ENCODE data around the gene OR51V1.

OR51V1 gene

GRCh38 chr11:5240458-5240857 is 40.0 kb upstream of the OR51V1 start:
- Histone ChIP-seq H3K36me3 (ENCODE audit: insufficient read depth, low read length) (no peaks in the 10 kb centered on the region), H3K4me1 (ENCODE audit: insufficient read depth, low read length) (no peaks in the 10 kb centered on the region), H3K9me3 (ENCODE audit: insufficient read depth, low read depth, low read length) (no peaks in the 10 kb centered on the region), H3K27ac (ENCODE audit: low read depth, low read length) (no peak overlapping the region), H3K27me3 (ENCODE audit: insufficient read depth, low read length) (no peaks in the 10 kb centered on the region), H3K9ac (ENCODE audit: low read depth, low read length) (no peak overlapping the region), H3K4me3 (ENCODE audit: low read length) (no peak overlapping the region)
- WGBS = 90% methylated on average over 2 of the region's 2 CpGs

GRCh38 chr11:5240056-5240455 is 39.6 kb upstream of the OR51V1 start:
- Histone ChIP-seq H3K9me3 (ENCODE audit: insufficient read depth, low read depth, low read length) (no peaks in the 10 kb centered on the region), H3K27me3 (ENCODE audit: insufficient read depth, low read length) (no peaks in the 10 kb centered on the region), H3K4me3 (ENCODE audit: low read length) (no peak overlapping the region), H3K4me1 (ENCODE audit: insufficient read depth, low read length) (no peaks in the 10 kb centered on the region), H3K27ac (ENCODE audit: low read depth, low read length) (no peak overlapping the region), H3K9ac (ENCODE audit: low read depth, low read length) (no peak overlapping the region), H3K36me3 (ENCODE audit: insufficient read depth, low read length) (no peaks in the 10 kb centered on the region)
- WGBS = 100% methylated on average over 1 of the region's 1 CpG

- H3K36me3 ChIP-seq (ENCODE audit: insufficient read depth, low read length) = no peaks in the 10 kb centered on the region
- no peaks in the 10 kb centered on the region for H3K27me3 ChIP-seq (ENCODE audit: insufficient read depth, low read length)
- no peak overlapping the region for H3K27ac ChIP-seq (ENCODE audit: low read depth, low read length)
- no peaks in the 10 kb centered on the region for H3K4me1 ChIP-seq (ENCODE audit: insufficient read depth, low read length)
- no peak overlapping the region for H3K4me3 ChIP-seq (ENCODE audit: low read length)
- no peaks in the 10 kb centered on the region for H3K9me3 ChIP-seq (ENCODE audit: insufficient read depth, low read depth, low read length)
- H3K9ac ChIP-seq (ENCODE audit: low read depth, low read length) = no peak overlapping the region
These were observed 38.6 kb upstream of the OR51V1 start for GRCh38 chr11:5239046-5239445.

GRCh38 chr11:5238486-5238885 is 38.0 kb upstream of the OR51V1 start:
- WGBS = 98% methylated on average over 2 of the region's 2 CpGs
- Histone ChIP-seq H3K9me3 (ENCODE audit: insufficient read depth, low read depth, low read length) (no peaks in the 10 kb centered on the region), H3K4me1 (ENCODE audit: insufficient read depth, low read length) (no peaks in the 10 kb centered on the region), H3K27me3 (ENCODE audit: insufficient read depth, low read length) (no peaks in the 10 kb centered on the region), H3K9ac (ENCODE audit: low read depth, low read length) (no peak overlapping the region), H3K36me3 (ENCODE audit: insufficient read depth, low read length) (no peaks in the 10 kb centered on the region), H3K27ac (ENCODE audit: low read depth, low read length) (no peak overlapping the region), H3K4me3 (ENCODE audit: low read length) (no peak overlapping the region)

- WGBS = 98% methylated on average over 2 of the region's 2 CpGs
- no peak overlapping the region for H3K27ac ChIP-seq (ENCODE audit: low read depth, low read length)
- no peaks in the 10 kb centered on the region for H3K9me3 ChIP-seq (ENCODE audit: insufficient read depth, low read depth, low read length)
- no peak overlapping the region for H3K9ac ChIP-seq (ENCODE audit: low read depth, low read length)
- no peak overlapping the region for H3K4me3 ChIP-seq (ENCODE audit: low read length)
- H3K27me3 ChIP-seq (ENCODE audit: insufficient read depth, low read length) = no peaks in the 10 kb centered on the region
- H3K36me3 ChIP-seq (ENCODE audit: insufficient read depth, low read length) = no peaks in the 10 kb centered on the region
- H3K4me1 ChIP-seq (ENCODE audit: insufficient read depth, low read length) = no peaks in the 10 kb centered on the region
These were observed 36.9 kb upstream of the OR51V1 start for GRCh38 chr11:5237420-5237819.

GRCh38 chr11:5235364-5236095 is 35.0 kb upstream of the OR51V1 start:
- no peaks in the 10 kb centered on the region for H3K9me3 ChIP-seq (ENCODE audit: insufficient read depth, low read depth, low read length)
- H3K27ac ChIP-seq (ENCODE audit: low read depth, low read length) = no peak overlapping the region
- H3K36me3 ChIP-seq (ENCODE audit: insufficient read depth, low read length) = no peaks in the 10 kb centered on the region
- 96% methylated on average over 5 of the region's 5 CpGs for WGBS
- no peaks in the 10 kb centered on the region for H3K4me1 ChIP-seq (ENCODE audit: insufficient read depth, low read length)
- H3K27me3 ChIP-seq (ENCODE audit: insufficient read depth, low read length) = no peaks in the 10 kb centered on the region
- no peak overlapping the region for H3K4me3 ChIP-seq (ENCODE audit: low read length)
- no peak overlapping the region for H3K9ac ChIP-seq (ENCODE audit: low read depth, low read length)

GRCh38 chr11:5234381-5234834 is 33.9 kb upstream of the OR51V1 start, which contains the start of gene HBD:
TSS of gene HBD (minus strand) at chr11:5234483. CDS start at chr11:5234433, 50 bp downstream.
- 91% methylated on average over 1 of the region's 2 CpGs for WGBS
- no peaks in the 10 kb centered on the region for H3K36me3 ChIP-seq (ENCODE audit: insufficient read depth, low read length)

GRCh38 chr11:5233307-5233706 is 32.8 kb upstream of the OR51V1 start:
- no peak overlapping the region for H3K9ac ChIP-seq (ENCODE audit: low read depth, low read length)
- WGBS = no CpG with 5 or more reads among the region's 1 CpG

More at GRCh38 chr11:5234381-5234834, 33.9 kb upstream of the OR51V1 start, which contains the start of gene HBD:
- Histone ChIP-seq H3K27ac (ENCODE audit: low read depth, low read length) (no peak within 1 kb of the TSS), H3K4me3 (ENCODE audit: low read length) (no peak within 1 kb of the TSS), H3K9ac (ENCODE audit: low read depth, low read length) (no peak within 1 kb of the TSS), H3K27me3 (ENCODE audit: insufficient read depth, low read length) (no peaks in the 10 kb centered on the region), H3K9me3 (ENCODE audit: insufficient read depth, low read depth, low read length) (no peaks in the 10 kb centered on the region), H3K4me1 (ENCODE audit: insufficient read depth, low read length) (no peaks in the 10 kb centered on the region)

GRCh38 chr11:5232821-5233220 is 32.3 kb upstream of the OR51V1 start:
- no peak overlapping the region for H3K27ac ChIP-seq (ENCODE audit: low read depth, low read length)
- H3K4me1 ChIP-seq (ENCODE audit: insufficient read depth, low read length) = no peaks in the 10 kb centered on the region
- H3K9me3 ChIP-seq (ENCODE audit: insufficient read depth, low read depth, low read length) = no peaks in the 10 kb centered on the region
- no peak overlapping the region for H3K9ac ChIP-seq (ENCODE audit: low read depth, low read length)
- no peak overlapping the region for H3K4me3 ChIP-seq (ENCODE audit: low read length)
- H3K36me3 ChIP-seq (ENCODE audit: insufficient read depth, low read length) = no peaks in the 10 kb centered on the region
- no peaks in the 10 kb centered on the region for H3K27me3 ChIP-seq (ENCODE audit: insufficient read depth, low read length)
- WGBS = 100% methylated on average over 2 of the region's 2 CpGs

More at GRCh38 chr11:5233307-5233706, 32.8 kb upstream of the OR51V1 start:
- H3K9me3 ChIP-seq (ENCODE audit: insufficient read depth, low read depth, low read length) = no peaks in the 10 kb centered on the region
- H3K27me3 ChIP-seq (ENCODE audit: insufficient read depth, low read length) = no peaks in the 10 kb centered on the region
- no peak overlapping the region for H3K4me3 ChIP-seq (ENCODE audit: low read length)
- H3K27ac ChIP-seq (ENCODE audit: low read depth, low read length) = no peak overlapping the region
- no peaks in the 10 kb centered on the region for H3K4me1 ChIP-seq (ENCODE audit: insufficient read depth, low read length)
- H3K36me3 ChIP-seq (ENCODE audit: insufficient read depth, low read length) = no peaks in the 10 kb centered on the region

GRCh38 chr11:5232176-5232575 is 31.7 kb upstream of the OR51V1 start:
- 94% methylated on average over 3 of the region's 3 CpGs for WGBS
- H3K9me3 ChIP-seq (ENCODE audit: insufficient read depth, low read depth, low read length) = no peaks in the 10 kb centered on the region
- H3K27ac ChIP-seq (ENCODE audit: low read depth, low read length) = no peak overlapping the region
- no peaks in the 10 kb centered on the region for H3K4me1 ChIP-seq (ENCODE audit: insufficient read depth, low read length)
- H3K36me3 ChIP-seq (ENCODE audit: insufficient read depth, low read length) = no peaks in the 10 kb centered on the region
- H3K27me3 ChIP-seq (ENCODE audit: insufficient read depth, low read length) = no peaks in the 10 kb centered on the region
- H3K4me3 ChIP-seq (ENCODE audit: low read length) = no peak overlapping the region
- no peak overlapping the region for H3K9ac ChIP-seq (ENCODE audit: low read depth, low read length)

GRCh38 chr11:5231111-5231510 is 30.6 kb upstream of the OR51V1 start:
- Histone ChIP-seq H3K36me3 (ENCODE audit: insufficient read depth, low read length) (no peaks in the 10 kb centered on the region), H3K4me3 (ENCODE audit: low read length) (no peak overlapping the region), H3K4me1 (ENCODE audit: insufficient read depth, low read length) (no peaks in the 10 kb centered on the region), H3K9ac (ENCODE audit: low read depth, low read length) (no peak overlapping the region), H3K9me3 (ENCODE audit: insufficient read depth, low read depth, low read length) (no peaks in the 10 kb centered on the region), H3K27me3 (ENCODE audit: insufficient read depth, low read length) (no peaks in the 10 kb centered on the region), H3K27ac (ENCODE audit: low read depth, low read length) (no peak overlapping the region)
- 88% methylated on average over 2 of the region's 2 CpGs for WGBS

GRCh38 chr11:5230266-5230665 is 29.8 kb upstream of the OR51V1 start:
- no peak overlapping the region for H3K9ac ChIP-seq (ENCODE audit: low read depth, low read length)
- H3K9me3 ChIP-seq (ENCODE audit: insufficient read depth, low read depth, low read length) = no peaks in the 10 kb centered on the region
- H3K27me3 ChIP-seq (ENCODE audit: insufficient read depth, low read length) = no peaks in the 10 kb centered on the region
- WGBS = 100% methylated on average over 1 of the region's 1 CpG
- no peak overlapping the region for H3K4me3 ChIP-seq (ENCODE audit: low read length)
- H3K4me1 ChIP-seq (ENCODE audit: insufficient read depth, low read length) = no peaks in the 10 kb centered on the region
- H3K36me3 ChIP-seq (ENCODE audit: insufficient read depth, low read length) = no peaks in the 10 kb centered on the region
- H3K27ac ChIP-seq (ENCODE audit: low read depth, low read length) = no peak overlapping the region
